Embryonic facial prominence (tissue), 1 donor: Measurements from ENCODE around the gene ITGB3BP.
A peak's percentile ranks its signal among the peaks of the same experiment; 100 is the strongest.
"Not testable (repeated sequence)": the region's sequence is repeated elsewhere in the genome, so short reads cannot be mapped to it uniquely, and the experiment has no call there.

Experiments
- DNase-seq: peaks from one replicate; pipeline ENCODE4 v3.0.0-alpha.2; 2016; ENCODE audit errors: extremely low spot score

Gene ITGB3BP, protein sequence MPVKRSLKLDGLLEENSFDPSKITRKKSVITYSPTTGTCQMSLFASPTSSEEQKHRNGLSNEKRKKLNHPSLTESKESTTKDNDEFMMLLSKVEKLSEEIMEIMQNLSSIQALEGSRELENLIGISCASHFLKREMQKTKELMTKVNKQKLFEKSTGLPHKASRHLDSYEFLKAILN

DNA sequence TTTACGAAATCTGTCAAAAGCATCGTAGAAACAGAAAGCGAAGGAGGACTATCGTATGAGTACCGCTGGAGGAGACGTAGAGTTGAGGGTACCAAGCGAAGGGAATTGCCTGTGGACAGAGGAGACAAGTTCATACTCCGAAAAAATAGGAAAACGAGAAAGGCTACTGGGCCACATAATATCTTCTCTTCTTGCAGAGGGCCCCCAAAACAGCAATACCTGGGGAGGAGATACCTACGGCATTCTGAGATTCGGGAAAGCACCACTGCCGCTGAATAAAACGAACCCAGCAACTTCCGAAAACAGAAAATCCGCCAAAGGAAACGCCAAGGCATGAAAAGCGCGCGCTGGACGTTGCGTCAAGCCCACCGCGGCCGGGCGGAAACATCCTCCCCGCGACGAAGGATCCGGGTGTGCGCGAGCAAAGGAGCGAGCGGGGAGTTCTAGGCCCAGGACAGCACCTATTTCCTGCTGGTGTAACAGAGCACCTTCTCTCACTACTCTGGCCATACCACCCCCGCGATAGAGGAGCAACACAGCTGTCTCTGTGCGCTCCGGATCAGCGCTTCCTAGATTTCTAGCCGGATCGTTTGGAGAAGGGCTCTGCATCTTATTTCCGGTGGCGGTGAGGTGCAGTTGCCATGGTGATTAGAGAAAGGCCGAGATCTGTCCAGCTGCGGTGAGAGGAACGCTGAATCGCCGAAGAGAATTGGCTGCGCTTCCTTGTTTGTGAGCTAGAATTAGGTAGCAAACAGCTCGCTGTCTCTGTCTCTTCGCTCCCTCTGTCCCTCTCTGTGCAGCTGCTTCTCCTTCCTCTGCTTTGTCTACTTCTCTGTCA is at the start of gene ITGB3BP, which contains the start of gene EFCAB7:
TSS of gene ITGB3BP (minus strand) at position 335 of the 838 bp plus-strand sequence. CDS start at position 243, 92 bp downstream.
TSS of gene EFCAB7 (plus strand) at position 635 of the 838 bp plus-strand sequence. CDS start 2,048 bp downstream, outside the sequence.
- DNase-seq, result peak; percentile 79

DNA sequence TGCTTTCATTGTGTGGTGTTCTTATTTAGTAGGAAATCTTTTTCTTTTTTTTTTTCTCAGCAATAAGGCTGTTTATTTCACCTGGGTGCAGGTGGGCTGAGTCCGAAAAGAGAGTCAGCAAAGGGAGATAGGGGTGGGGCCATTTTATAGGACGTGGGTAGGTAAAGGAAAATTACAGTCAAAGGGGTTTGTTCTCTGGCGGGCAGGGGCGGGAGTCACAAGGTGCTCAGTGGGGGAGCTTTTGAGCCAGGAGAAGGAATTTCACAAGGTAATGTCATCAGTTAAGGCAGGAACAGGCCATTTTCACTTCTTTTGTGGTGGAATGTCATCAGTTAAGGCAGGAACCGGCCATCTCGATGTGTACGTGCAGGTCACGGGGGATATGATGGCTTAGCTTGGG is 49.7 kb upstream of the ITGB3BP start:
- not testable (repeated sequence) for DNase-seq

DNA sequence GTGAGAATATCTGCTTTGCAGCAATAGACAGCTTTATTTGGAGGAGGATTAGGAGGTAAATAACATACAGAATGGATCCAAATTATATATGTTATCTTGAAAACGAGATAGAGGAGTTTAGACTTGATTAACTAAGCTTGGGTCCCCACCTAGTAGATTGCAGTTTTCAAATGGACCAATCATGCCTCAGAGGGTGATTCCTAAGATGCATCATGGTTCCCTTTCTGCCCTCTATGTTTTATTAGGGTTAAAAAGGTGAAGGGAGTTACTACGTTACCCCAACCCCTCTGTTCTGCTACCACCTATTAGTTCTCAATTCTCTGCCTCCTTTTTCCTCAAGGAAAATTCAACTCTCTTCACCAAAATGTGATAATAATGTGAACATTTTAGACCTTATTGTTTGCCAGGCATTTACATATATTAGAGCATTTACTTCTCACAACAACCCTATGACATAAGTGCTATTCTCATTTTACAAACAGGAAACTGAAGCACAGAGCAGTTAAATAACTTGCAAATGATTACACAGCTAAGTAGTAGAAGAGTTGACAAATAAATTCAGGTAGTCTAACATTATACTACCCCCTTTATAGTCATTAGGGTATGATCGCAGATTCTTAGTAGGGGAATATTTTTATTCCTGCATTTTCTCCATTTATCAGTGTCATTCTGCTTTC is 46.8 kb upstream of the ITGB3BP start:
- no peak for DNase-seq

DNA sequence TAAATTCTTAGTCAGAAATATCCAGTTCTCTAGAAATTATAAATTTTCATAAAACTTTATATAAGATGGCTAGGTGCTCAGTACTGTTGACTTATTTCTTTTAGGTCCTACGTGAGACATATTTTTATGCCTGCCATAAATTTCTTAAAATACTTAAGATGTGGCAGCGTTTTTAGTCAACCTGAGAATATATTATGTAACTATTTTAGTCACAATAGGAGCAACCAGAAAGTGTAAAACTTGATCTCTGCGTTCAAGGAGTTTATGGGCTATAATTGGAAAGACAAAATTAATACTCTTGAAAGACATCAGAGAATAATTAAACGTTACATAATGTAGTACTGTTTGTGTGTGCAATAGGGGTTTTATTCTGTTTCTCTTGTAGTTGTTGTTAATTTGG is 46.0 kb upstream of the ITGB3BP start:
- DNase-seq, result no peak

DNA sequence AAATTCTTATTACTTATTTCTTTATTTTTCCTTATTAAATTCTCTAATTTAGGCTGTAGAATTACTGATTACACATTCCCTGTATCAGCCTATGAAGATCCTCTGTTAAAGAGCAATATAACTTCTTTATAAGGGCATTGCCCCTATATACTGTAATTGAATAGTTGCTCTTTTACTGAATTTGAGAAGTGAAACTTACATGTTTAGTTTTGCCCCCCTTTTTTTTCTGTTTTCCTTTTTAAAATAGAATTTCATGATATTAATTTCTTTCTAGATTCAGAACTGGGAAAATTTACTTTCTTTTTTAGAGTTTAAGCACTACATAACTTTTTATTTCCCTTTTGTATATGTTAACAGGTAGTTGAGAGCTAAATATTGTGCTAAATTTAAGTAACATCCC is 40.7 kb upstream of the ITGB3BP start:
- DNase-seq, result no peak

DNA sequence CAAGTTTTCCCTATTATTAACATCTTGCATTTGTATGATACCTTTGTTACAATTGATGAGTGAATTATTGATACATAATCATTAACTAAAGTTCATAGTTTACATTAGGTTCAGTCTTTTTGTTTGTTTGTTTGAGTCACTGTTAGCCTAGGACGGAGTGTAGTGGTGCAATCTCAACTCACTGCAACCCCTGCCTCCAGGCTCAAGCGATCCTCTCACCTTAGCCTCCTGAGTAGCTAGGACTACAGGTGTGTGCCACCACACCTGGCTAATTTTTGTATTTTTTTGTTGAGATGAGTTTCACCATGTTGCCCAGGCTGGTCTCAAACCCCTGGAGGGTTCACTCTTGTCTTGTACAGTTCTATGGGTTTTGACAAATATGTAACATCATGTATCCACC is 36.3 kb upstream of the ITGB3BP start:
- no peak for DNase-seq

DNA sequence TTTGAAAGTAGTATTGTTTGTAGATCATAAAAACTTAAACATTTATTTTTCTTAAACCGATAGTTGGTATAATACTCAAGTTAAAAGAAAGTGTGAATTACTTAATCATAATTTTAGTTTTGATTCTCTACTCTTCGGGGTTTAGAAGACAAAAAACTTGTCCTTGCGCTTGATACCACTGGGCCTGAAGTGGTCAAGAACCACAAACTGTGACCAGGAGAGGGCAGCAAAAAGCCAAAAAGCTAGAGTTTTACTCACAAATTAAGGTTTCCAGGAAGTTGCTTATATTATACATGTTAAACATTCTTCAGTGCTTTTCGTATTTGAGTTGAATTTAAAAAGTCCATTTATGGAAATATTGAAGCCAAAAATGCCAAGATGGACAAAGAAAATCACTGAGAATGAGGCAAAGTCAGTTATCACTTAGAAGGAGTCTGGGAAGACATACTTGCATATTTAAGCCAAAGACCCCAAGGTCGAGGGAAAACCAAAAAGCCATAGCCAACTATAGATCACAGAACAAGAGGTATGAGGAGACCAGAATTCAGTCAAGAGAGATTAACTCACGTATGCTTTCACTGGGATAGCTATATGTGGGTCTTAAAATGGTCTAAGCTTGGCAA is 34.5 kb upstream of the ITGB3BP start:
- DNase-seq, result no peak

DNA sequence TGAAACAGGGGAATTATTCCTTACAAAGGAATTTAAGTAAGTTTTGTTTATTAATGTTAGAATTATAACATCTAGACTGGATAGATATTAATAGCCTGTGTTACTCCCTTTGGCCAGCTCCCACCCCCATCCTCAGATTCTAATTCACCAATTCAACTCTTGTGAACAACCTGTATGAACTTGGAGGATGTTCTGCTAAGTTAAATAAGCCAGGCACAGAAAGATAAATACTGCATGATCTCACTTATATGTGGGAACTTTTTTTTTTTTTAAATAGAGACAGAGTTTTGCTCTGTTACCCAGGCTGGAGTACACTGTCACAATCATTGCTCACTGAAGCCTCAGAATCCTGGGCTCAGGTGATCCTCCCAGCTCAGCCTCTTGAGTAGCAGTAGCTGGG is 32.5 kb upstream of the ITGB3BP start:
- no peak for DNase-seq

DNA sequence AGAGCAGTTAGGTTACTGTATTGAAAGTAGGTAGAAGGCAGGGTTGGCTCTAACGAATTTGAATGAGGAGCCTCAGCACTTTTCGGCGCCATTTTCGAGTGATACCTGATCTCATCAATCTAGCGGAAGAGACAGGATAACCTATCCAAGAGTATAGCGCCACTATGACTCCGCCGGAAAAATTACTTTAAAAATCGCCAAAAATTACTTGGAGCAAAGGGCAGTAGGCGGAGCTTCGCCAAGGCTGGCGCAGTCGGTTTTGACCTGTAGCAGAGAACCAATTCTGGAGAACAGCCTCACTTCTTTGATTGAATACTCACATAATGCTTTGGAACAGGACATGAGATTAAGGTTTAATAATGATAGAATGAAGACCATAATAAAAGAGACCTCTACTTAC is 25.9 kb upstream of the ITGB3BP start:
- no peak for DNase-seq

DNA sequence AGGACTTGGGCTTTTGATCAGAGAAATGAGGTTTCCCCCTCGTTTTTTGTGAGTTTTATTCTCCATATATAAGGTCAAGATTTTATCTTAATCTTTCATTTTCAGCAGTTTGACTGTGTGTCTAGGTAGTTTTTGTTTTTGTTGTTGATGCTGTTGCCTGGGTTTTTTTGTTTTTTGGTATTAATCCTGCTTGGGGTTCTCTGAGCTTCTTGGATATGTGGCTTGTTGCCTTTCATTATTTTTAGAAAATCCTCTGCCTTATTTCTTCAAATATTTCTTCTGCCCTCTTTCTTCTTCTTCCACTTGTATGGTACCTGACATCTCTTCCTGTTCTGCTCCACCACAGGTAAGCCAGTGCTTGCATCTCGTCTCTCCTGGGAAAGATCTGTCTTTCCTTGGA is 25.3 kb upstream of the ITGB3BP start:
- DNase-seq, result no peak

DNA sequence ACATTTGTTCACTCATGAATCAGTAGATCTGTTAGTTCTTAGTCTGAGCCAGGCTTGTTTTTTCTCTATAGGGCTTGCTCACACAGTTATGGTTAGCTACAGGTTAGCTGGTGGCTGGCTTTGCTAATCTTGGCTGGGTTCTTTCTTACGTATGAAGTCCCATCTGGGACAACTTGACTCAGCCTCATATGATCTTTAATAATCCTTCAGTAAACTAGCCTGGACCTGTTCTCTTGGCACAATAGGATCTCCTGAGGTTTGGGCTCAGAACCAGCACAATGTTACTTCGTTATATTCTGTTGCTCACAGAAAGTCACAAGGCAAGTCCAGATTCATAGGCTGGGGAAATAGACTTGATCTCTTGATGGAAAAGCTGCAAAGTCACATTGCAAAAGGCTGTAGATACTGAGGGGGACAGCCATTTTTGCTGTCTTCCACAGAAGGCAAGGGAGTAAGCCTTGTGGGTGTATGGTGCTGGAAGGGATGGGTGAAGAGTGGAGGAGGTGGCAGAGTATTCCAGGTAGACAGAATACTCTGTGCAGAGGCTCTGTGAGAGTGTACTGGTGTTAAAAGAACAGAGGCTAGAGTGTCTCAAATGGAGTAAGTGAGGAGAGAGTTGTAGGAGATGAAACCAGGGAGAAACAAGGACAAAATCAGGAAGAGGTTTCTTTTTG is 24.7 kb upstream of the ITGB3BP start:
- DNase-seq, result no peak

DNA sequence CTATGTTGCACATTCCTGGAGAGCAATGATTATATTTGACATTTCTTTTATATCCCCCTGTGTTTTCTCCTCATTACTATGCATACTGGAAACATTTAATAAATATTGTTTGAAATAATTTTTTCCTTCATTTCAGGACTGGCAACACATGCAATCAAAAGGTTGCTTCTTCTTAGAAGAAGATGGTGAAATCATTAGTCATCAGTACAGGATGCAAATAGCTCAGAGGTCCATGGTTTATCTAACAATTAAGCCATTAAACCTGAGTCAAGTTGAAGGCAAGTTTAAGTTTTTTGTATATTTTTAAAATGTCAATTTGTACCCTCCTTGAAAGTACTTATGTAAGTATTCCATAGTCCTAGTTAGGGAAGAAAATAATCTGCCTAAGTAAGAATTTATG is 22.8 kb upstream of the ITGB3BP start:
- DNase-seq, result no peak

DNA sequence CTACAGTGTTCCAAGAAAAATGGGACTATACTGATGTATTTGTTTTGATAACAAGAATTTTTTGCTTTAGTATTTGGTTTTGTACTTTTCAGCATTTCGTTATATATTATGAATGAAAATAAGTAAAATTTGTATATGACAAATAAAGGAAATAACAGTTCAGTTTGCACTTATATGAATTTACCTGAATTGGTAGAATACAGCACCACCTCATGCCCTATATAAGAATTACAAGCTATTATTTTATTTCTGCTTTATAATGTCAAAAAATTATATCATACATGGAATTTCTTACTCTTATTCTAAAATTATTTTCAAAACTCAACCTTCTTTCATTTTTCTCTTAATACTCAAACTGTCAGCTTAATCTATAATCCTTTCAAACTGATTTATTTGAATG is 14.9 kb upstream of the ITGB3BP start:
- DNase-seq, result no peak

DNA sequence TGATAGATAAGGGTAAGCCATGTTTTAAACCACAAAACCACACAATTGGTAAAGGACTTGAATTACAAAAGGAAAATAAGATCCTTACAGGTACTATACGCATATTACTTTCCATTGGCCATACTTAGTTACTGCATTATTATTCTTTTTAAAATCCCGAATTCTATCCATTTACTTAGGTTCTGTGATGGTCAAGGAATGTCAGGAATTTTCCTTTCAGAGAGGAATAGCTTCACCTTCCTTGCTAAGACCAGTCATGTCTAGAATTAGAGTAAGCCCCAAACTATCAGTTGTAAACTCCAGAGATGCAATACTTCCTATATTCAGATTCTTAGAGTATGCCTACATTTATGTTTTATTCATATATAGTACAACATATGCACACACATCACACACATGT is 14.0 kb upstream of the ITGB3BP start:
- DNase-seq, result no peak

DNA sequence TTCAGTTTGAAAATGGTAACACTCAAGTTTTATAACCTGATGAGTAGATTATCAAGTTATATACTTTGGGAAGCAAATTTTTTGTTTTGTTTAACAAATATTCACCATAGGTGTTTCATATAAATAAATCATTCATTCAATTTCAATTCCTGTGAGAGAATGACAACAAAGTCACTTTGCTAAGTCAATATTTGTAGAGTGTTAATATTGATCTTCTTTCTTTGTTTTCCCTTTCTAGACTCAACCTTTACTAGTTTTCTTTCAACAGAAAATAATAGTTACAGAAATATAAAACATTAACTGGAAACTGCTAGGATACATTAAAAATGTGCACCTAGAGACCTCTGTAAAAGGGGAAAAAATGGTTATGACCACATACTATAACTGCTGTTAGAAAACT is 11.4 kb upstream of the ITGB3BP start:
- no peak for DNase-seq

DNA sequence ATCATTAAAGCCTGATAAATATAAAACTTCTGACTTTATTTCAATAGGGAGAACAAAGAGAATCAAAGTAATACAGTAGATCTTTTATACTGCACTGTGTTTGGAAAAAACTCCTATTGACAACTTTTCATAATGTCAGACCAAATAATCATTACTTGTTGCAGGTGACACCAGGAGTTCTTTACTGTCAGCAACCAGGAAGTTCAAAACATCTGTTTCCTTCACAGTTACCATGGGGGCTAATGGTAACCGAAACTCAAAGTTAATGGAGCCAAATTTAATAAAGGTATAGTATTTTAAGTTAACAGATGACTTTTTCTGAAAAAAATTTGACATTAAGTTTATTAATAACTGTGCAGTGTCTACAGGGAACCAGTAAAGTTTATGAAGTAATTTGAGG is 10.9 kb upstream of the ITGB3BP start:
- DNase-seq, result no peak

DNA sequence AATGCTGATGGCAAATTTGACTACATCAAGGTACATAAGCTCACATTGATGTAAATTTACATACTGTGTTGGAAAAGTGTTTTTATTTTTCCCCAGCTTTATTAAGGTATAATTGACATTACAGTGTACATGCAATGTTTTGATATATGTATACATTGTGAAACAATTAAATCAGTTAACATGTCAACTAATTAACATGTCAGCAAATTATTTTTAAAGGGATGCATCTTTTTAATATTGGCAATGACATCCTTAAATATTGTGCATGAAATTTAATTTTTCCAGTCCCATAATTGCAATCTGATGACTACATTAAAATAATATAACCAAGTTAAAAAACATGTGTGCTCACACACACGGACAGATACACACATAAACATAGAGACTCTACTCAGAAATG is 9.7 kb upstream of the ITGB3BP start:
- no peak for DNase-seq

DNA sequence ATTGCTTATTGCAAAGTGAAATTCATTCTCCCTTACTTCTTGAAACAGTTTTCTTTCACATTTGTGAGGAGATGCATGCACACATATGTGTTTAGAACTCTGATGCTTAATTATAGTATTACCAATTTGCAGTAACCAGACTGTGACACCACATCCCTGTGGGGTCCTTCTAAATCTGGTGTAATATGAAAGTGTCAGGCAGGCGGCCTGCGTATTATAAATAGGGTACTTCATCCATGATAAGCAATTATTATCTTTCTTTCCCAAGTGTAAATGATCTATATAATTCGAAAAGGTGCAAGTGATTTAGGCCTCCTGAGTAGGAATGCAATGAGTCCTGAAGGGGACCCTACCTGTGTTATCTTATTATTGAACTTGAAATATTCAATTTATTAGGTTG is 1.2 kb upstream of the ITGB3BP start:
- DNase-seq, result no peak

DNA sequence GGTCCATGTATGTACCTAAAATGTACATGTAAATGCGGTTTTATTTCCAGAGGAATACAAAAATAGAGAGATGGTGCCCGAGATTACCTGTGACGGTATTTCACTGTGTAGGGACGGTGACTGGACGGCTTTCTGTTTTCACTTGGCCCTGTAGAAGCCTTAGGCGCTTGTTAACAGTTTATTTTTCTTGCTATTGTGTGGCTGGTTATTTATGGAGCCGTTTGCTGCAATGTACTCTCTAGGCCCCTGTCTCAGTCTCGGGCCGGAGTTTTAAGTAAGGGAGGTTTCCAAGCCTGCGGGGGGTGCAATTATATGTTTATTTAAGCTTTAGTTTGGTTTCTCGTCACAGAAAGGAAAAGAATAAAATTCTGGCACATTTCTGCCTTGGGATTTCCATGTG is 713 bp upstream of the ITGB3BP start:
- no peak for DNase-seq

DNA sequence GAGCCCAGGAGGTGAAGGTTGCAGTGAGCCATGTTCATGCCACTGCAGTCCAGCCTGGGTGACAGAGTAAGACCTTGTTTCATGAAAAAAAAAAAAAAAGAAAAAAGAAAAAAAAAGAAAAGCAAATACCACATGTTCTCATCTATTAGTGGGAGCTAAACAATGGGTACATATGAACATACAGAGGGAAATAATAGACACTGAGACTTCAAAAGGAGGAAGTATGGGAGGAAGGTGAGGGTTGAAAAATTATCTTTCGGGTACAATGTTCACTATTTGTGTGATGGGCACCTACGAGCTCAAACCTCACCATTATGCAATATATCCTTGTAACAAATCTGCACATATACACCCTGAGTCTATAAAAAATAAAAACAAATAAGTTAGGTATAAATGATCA is 6.4 kb downstream of the ITGB3BP start:
- no peak for DNase-seq

DNA sequence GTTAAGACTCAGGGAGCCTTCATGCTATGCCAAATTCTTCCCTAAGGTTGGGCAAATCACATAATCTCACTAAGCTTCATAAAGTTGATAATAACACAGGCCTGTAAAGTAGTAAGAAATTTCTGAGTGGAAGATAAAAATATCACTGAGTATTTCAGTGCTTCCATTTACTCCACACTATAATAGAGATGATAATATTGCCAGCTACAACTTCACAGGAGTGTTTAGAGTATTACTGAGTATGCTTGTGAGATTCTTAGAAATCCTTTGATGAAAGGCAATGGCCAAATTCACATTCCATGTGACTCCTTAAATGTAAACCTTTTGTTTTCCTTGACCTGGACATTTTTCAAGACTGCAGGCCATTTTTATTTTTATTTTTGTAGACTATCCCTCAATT is 10.4 kb downstream of the ITGB3BP start:
- no peak for DNase-seq

DNA sequence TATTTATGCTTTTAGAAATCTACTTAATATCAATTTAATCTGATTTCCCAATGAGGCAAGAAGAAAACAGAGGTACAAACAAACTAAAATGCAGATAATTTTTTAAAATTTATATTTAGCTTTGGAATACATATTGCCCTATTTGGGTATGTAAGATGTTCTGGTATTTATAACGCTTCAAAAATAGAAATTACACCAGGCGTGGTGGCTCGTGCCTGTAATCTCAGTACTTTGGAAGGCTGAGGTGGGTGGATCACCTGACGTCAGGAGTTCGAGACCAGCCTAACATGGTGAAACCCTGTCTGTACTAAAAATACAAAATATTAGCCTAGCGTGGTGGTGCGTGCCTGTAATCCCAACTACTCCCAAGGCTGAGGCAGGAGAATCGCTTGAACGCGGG is 13.3 kb downstream of the ITGB3BP start:
- no peak for DNase-seq
